ENCODE measurements around the gene GPC3. TPM values are rescaled to one million over a fixed set of nuclear protein-coding genes. Genes with fewer than 3 reads are reported as not detected.

Gene GPC3
- total RNA-seq, 4 donors from 2014 or later = 3.3 to 172 (median 21.2) TPM

DNA sequence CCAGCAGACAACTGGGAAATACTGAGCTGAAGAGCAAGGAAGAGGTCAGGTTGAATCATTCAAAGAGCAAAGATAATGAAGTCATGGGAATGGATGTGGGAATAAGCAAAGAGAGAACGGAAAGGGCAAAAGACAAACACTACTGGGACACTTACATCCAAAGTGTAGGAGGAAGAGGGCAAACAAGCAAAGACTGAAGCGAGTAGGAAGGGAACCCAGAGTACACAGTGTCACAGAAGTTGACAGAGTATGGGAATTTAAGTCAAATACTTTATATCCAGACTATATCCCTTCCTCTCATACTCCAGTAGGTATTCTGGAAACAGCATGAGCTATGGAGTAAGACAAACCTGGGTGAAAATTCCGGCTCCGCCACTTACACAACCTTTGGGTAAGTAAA lies 12.5 kb downstream of the GPC3 start:
- intact Hi-C loops (cut with DNase I; ENCODE audit: low total_unique reads) = no loop called here
- H3K36me3 ChIP-seq = no peaks in the 10 kb centered on the region
- H3K9me3 ChIP-seq = no peaks in the 10 kb centered on the region
- no peak overlapping the region for H3K4me3 ChIP-seq
- no peak overlapping the region for H3K27ac ChIP-seq
- no peak for TF ChIP-seq POLR2A (IDR thresholded peaks at IDR 0.05)
- TF ChIP-seq, protein P1, sequence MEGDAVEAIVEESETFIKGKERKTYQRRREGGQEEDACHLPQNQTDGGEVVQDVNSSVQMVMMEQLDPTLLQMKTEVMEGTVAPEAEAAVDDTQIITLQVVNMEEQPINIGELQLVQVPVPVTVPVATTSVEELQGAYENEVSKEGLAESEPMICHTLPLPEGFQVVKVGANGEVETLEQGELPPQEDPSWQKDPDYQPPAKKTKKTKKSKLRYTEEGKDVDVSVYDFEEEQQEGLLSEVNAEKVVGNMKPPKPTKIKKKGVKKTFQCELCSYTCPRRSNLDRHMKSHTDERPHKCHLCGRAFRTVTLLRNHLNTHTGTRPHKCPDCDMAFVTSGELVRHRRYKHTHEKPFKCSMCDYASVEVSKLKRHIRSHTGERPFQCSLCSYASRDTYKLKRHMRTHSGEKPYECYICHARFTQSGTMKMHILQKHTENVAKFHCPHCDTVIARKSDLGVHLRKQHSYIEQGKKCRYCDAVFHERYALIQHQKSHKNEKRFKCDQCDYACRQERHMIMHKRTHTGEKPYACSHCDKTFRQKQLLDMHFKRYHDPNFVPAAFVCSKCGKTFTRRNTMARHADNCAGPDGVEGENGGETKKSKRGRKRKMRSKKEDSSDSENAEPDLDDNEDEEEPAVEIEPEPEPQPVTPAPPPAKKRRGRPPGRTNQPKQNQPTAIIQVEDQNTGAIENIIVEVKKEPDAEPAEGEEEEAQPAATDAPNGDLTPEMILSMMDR (IDR thresholded peaks at IDR 0.05) = no peak
- no peaks in the 10 kb centered on the region for H3K27me3 ChIP-seq
- no peak for DNase-seq
- no peaks in the 10 kb centered on the region for H3K4me1 ChIP-seq

DNA sequence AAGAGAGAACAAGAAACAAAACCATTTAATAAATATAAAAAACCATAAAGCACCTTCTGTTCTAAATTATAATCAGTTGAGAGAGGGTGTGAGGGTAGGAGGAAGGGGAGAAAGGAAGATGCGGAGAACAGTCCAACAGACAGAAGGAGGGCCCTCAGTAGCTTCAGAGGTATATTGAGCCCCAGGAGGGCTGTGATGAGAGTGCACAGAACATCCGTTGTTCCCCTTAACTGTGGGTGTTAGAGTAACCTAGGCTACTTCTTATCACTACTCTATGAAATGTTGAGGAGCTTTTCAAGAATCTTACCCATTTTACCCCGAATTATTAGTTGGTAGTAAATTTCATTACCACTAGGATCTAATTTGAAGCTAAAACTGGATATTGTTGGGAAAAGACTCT lies 13.8 kb downstream of the GPC3 start:
- no peak for TF ChIP-seq POLR2A (IDR thresholded peaks at IDR 0.05)
- TF ChIP-seq, protein P1 (IDR thresholded peaks at IDR 0.05) = no peak
- DNase-seq = no peak
- Histone ChIP-seq H3K27ac (no peak overlapping the region), H3K4me1 (no peaks in the 10 kb centered on the region), H3K36me3 (no peaks in the 10 kb centered on the region), H3K27me3 (peaks cover 0 to 6% of the 10 kb centered on the region in 2 donors), H3K9me3 (no peaks in the 10 kb centered on the region), H3K4me3 (no peak overlapping the region)
- intact Hi-C loops (cut with DNase I; ENCODE audit: low total_unique reads) = no loop called here

DNA sequence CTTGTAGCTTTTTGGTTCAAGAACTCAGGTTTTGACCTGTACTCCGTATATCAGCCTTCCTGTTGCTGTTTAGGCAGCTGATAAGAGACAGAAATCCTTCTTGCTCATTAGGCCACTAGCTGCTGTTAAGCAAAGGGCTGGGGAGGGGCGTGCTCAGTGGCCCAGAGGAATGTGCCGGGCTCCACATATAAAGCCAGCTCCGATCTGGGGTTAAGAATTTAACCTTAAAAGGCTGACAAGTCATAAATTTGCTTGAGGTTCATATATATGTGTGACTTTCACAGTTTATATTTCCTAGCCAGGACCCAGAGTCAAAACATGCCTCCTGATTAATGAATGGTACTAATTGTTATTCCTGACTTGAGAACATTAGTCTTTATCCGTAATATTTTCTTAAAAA lies 15.3 kb downstream of the GPC3 start:
- intact Hi-C loops (cut with DNase I; ENCODE audit: low total_unique reads) = no loop called here
- H3K4me3 ChIP-seq = no peak overlapping the region
- H3K9me3 ChIP-seq = no peaks in the 10 kb centered on the region
- H3K27me3 ChIP-seq = peaks cover 0 to 6% of the 10 kb centered on the region in 2 donors
- H3K4me1 ChIP-seq = no peaks in the 10 kb centered on the region
- TF ChIP-seq, protein P1 (IDR thresholded peaks at IDR 0.05) = no peak
- no peak for TF ChIP-seq POLR2A (IDR thresholded peaks at IDR 0.05)
- H3K27ac ChIP-seq = no peak overlapping the region
- DNase-seq = no peak
- no peaks in the 10 kb centered on the region for H3K36me3 ChIP-seq

DNA sequence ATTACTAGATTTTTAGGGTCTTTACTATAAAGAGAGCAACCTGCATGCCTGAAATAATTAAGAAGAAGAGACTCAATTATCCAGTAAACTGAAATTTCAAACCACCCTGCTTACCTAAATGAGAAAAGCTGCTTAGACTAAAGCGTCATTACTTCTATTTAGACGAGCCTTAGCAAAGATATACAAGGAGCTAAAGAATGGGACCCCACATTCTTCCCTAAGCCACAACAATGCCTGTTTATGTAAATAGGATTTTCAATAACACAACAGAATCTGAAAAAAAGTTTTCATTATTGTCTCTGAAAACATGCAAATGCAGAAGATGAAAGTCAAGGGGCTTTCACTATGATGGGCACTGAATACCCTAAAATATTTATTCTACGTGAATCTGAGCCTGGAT lies 16.2 kb downstream of the GPC3 start:
- no peak overlapping the region for H3K4me3 ChIP-seq
- no peaks in the 10 kb centered on the region for H3K36me3 ChIP-seq
- DNase-seq = no peak
- intact Hi-C loops (cut with DNase I; ENCODE audit: low total_unique reads) = no loop called here
- H3K4me1 ChIP-seq = no peaks in the 10 kb centered on the region
- no peak for TF ChIP-seq POLR2A (IDR thresholded peaks at IDR 0.05)
- TF ChIP-seq, protein P1 (IDR thresholded peaks at IDR 0.05) = no peak
- H3K27ac ChIP-seq = no peak overlapping the region
- no peaks in the 10 kb centered on the region for H3K9me3 ChIP-seq
- peaks cover 0 to 6% of the 10 kb centered on the region in 2 donors for H3K27me3 ChIP-seq

DNA sequence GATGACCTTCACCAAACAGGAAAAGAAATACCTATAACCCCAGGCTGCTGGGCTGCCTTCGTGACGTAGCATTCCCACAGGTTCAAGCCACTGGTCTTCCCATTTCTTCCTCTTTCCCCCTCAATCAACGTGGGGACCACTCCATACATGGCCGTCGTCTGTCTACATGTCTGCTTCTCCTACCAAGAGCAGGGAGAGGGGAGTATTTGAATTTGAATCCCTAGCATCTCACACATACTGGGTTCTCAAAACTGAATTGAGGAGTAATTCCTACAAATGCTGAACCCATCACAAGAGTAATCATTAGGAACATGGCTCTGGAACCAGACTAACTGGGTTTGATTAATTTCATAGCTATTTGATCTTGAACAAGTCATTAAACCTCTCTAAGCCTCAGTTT lies 17.3 kb downstream of the GPC3 start:
- DNase-seq = no peak
- intact Hi-C loops (cut with DNase I; ENCODE audit: low total_unique reads) = no loop called here
- no peaks in the 10 kb centered on the region for H3K9me3 ChIP-seq
- H3K27me3 ChIP-seq = peaks cover 0 to 6% of the 10 kb centered on the region in 2 donors
- H3K4me3 ChIP-seq = no peak overlapping the region
- no peaks in the 10 kb centered on the region for H3K4me1 ChIP-seq
- no peaks in the 10 kb centered on the region for H3K36me3 ChIP-seq
- no peak overlapping the region for H3K27ac ChIP-seq
- TF ChIP-seq, protein P1 (IDR thresholded peaks at IDR 0.05) = no peak
- no peak for TF ChIP-seq POLR2A (IDR thresholded peaks at IDR 0.05)
